ENCODE data around the gene TNFRSF11A.

DNA sequence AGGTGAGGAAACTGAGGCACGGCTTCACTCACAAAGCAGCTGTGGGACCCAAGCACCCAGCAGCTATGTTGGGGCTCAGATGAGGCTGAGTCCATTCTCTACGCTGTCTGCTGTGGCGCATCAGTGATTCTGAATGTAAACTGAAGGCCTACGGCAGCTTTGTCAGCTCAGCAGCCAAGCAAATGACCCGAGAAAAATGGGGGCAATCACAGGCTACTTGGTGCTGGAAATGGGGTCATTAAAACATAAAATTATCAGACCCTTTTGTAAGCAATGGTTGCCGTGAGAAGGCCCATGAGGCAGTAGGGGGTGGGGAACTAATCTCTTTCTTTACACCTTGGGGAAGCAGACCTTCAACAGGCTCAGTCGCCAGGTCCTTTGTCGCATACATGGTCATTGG, 113.8 kb downstream of the TNFRSF11A start:
- no peak for TF ChIP-seq CTCF (IDR thresholded peaks at IDR 0.05)
- TF ChIP-seq POLR2A (IDR thresholded peaks at IDR 0.05): no peak

Measured in tibial nerve (tissue), 3 donors.